Measurements from ENCODE around the gene DCXR. TPM values are rescaled to one million over a fixed set of nuclear protein-coding genes. Genes with fewer than 3 reads are reported as not detected.

Gene DCXR
- polyA plus RNA-seq, 5 donors, result 57.7 to 99.0 (median 67.4) TPM

Other genes with a start within 250 kb of the DCXR start
- gene GCGR, start 233.5 kb downstream of the DCXR start, polyA plus RNA-seq (ENCODE audit: insufficient read depth in 1 of 5, insufficient read length in 5 of 5, low replicate concordance in 1 of 5), result under 1 TPM in 4 of 5 donors, not detected in 1; 0.08 to 0.42 (median 0.20) TPM
- gene MCRIP1, start 204.4 kb downstream of the DCXR start, polyA plus RNA-seq (ENCODE audit: insufficient read depth in 1 of 5, insufficient read length in 5 of 5, low replicate concordance in 1 of 5), result 100 to 1,000 TPM in 1 of 5 donors, 10 to 100 TPM in 4; 53.6 to 144 (median 89.4) TPM
- gene PPP1R27, start 202.6 kb downstream of the DCXR start, polyA plus RNA-seq (ENCODE audit: insufficient read depth in 1 of 5, insufficient read length in 5 of 5, low replicate concordance in 1 of 5), result 1 to 10 TPM in 1 of 5 donors, under 1 TPM in 4; 0.11 to 1.7 (median 0.15) TPM
- gene P4HB, start 177.2 kb downstream of the DCXR start, polyA plus RNA-seq (ENCODE audit: insufficient read depth in 1 of 5, insufficient read length in 5 of 5, low replicate concordance in 1 of 5), result 100 to 1,000 TPM; 405 to 645 (median 548) TPM
- gene ARHGDIA, start 166.4 kb downstream of the DCXR start, polyA plus RNA-seq (ENCODE audit: insufficient read depth in 1 of 5, insufficient read length in 5 of 5, low replicate concordance in 1 of 5), result 100 to 1,000 TPM; 109 to 300 (median 150) TPM
- 100 to 1,000 TPM in 1 of 5 donors, 10 to 100 TPM in 4; 65.2 to 102 (median 69.9) TPM for gene ALYREF, start 146.1 kb downstream of the DCXR start, polyA plus RNA-seq (ENCODE audit: insufficient read depth in 1 of 5, insufficient read length in 5 of 5, low replicate concordance in 1 of 5)
- gene ANAPC11, start 146.0 kb downstream of the DCXR start, polyA plus RNA-seq (ENCODE audit: insufficient read depth in 1 of 5, insufficient read length in 5 of 5, low replicate concordance in 1 of 5), result 100 to 1,000 TPM in 1 of 5 donors, 10 to 100 TPM in 4; 58.1 to 139 (median 77.9) TPM
- gene NPB, start 135.5 kb downstream of the DCXR start, polyA plus RNA-seq (ENCODE audit: insufficient read depth in 1 of 5, insufficient read length in 5 of 5, low replicate concordance in 1 of 5), result 1 to 10 TPM in 4 of 5 donors, under 1 TPM in 1; 0.85 to 1.4 (median 1.3) TPM
- gene PCYT2, start 126.3 kb downstream of the DCXR start, polyA plus RNA-seq (ENCODE audit: insufficient read depth in 1 of 5, insufficient read length in 5 of 5, low replicate concordance in 1 of 5), result 10 to 100 TPM; 13.9 to 26.7 (median 15.7) TPM
- gene SIRT7, start 119.5 kb downstream of the DCXR start, polyA plus RNA-seq (ENCODE audit: insufficient read depth in 1 of 5, insufficient read length in 5 of 5, low replicate concordance in 1 of 5), result 10 to 100 TPM in 4 of 5 donors, 1 to 10 TPM in 1; 9.7 to 15.2 (median 12.9) TPM
- gene MAFG, start 110.0 kb downstream of the DCXR start, polyA plus RNA-seq (ENCODE audit: insufficient read depth in 1 of 5, insufficient read length in 5 of 5, low replicate concordance in 1 of 5), result 10 to 100 TPM in 2 of 5 donors, 1 to 10 TPM in 3; 7.1 to 13.4 (median 9.7) TPM
- 10 to 100 TPM; 31.4 to 88.9 (median 40.3) TPM for gene PYCR1, start 100.4 kb downstream of the DCXR start, polyA plus RNA-seq (ENCODE audit: insufficient read depth in 1 of 5, insufficient read length in 5 of 5, low replicate concordance in 1 of 5)
- gene MYADML2, start 90.5 kb downstream of the DCXR start, polyA plus RNA-seq (ENCODE audit: insufficient read depth in 1 of 5, insufficient read length in 5 of 5, low replicate concordance in 1 of 5), result 1 to 10 TPM in 1 of 5 donors, under 1 TPM in 3, not detected in 1; 0.10 to 1.2 (median 0.17) TPM
- gene NOTUM, start 76.5 kb downstream of the DCXR start, polyA plus RNA-seq (ENCODE audit: insufficient read depth in 1 of 5, insufficient read length in 5 of 5, low replicate concordance in 1 of 5), result 10 to 100 TPM; 29.6 to 81.0 (median 65.9) TPM
- gene ASPSCR1, start 60.1 kb downstream of the DCXR start, polyA plus RNA-seq (ENCODE audit: insufficient read depth in 1 of 5, insufficient read length in 5 of 5, low replicate concordance in 1 of 5), result 10 to 100 TPM; 32.9 to 68.3 (median 44.6) TPM
- 10 to 100 TPM; 43.6 to 68.6 (median 50.9) TPM for gene CENPX, start 14.8 kb downstream of the DCXR start, polyA plus RNA-seq (ENCODE audit: insufficient read depth in 1 of 5, insufficient read length in 5 of 5, low replicate concordance in 1 of 5)
- 10 to 100 TPM; 11.4 to 24.3 (median 16.9) TPM for gene LRRC45, start 14.4 kb downstream of the DCXR start, polyA plus RNA-seq (ENCODE audit: insufficient read depth in 1 of 5, insufficient read length in 5 of 5, low replicate concordance in 1 of 5)
- gene RAC3, start 6.0 kb downstream of the DCXR start, polyA plus RNA-seq (ENCODE audit: insufficient read depth in 1 of 5, insufficient read length in 5 of 5, low replicate concordance in 1 of 5), result 10 to 100 TPM; 11.6 to 26.2 (median 16.2) TPM
- gene RFNG, start 14.1 kb upstream of the DCXR start, polyA plus RNA-seq (ENCODE audit: insufficient read depth in 1 of 5, insufficient read length in 5 of 5, low replicate concordance in 1 of 5), result 10 to 100 TPM; 31.2 to 57.4 (median 50.3) TPM
- gene GPS1, start 14.2 kb upstream of the DCXR start, polyA plus RNA-seq (ENCODE audit: insufficient read depth in 1 of 5, insufficient read length in 5 of 5, low replicate concordance in 1 of 5), result 100 to 1,000 TPM in 1 of 5 donors, 10 to 100 TPM in 4; 63.6 to 105 (median 81.9) TPM
- 100 to 1,000 TPM in 1 of 5 donors, 10 to 100 TPM in 4; 51.2 to 104 (median 67.2) TPM for gene DUS1L, start 28.1 kb upstream of the DCXR start, polyA plus RNA-seq (ENCODE audit: insufficient read depth in 1 of 5, insufficient read length in 5 of 5, low replicate concordance in 1 of 5)
- gene FASN, start 60.5 kb upstream of the DCXR start, polyA plus RNA-seq (ENCODE audit: insufficient read depth in 1 of 5, insufficient read length in 5 of 5, low replicate concordance in 1 of 5), result 10 to 100 TPM; 17.0 to 71.5 (median 22.6) TPM
- gene CCDC57, start 175.1 kb upstream of the DCXR start, polyA plus RNA-seq (ENCODE audit: insufficient read depth in 1 of 5, insufficient read length in 5 of 5, low replicate concordance in 1 of 5), result 10 to 100 TPM; 42.5 to 68.9 (median 64.8) TPM
- 10 to 100 TPM; 10.2 to 23.4 (median 20.1) TPM for gene SLC16A3, start 191.3 kb upstream of the DCXR start, polyA plus RNA-seq (ENCODE audit: insufficient read depth in 1 of 5, insufficient read length in 5 of 5, low replicate concordance in 1 of 5)
- gene CSNK1D, start 236.0 kb upstream of the DCXR start, polyA plus RNA-seq (ENCODE audit: insufficient read depth in 1 of 5, insufficient read length in 5 of 5, low replicate concordance in 1 of 5), result 100 to 1,000 TPM in 4 of 5 donors, 10 to 100 TPM in 1; 89.6 to 138 (median 108) TPM

Measured in right lung (tissue), 5 donors.